IPS-NIHi11 (cell line): ENCODE data around the gene SKP1.
A peak's percentile ranks its signal among the peaks of the same experiment; 100 is the strongest.

ENCODE experiments used
- DNase-seq: peaks from one replicate; pipeline ENCODE4 v3.0.0; 2012; ENCODE audit warnings: mixed read lengths, low spot score

SKP1 gene

GRCh38 chr5:134113902-134114875 lies 62.6 kb downstream of the SKP1 start, which contains the start of gene TCF7:
TCF7 (plus strand) TSS chr5:134114681; CDS start chr5:134114907, 226 bp downstream.
- DNase-seq = peak; percentile 99

GRCh38 chr5:134113363-134113889 lies 63.3 kb downstream of the SKP1 start:
- peak; percentile 29 for DNase-seq

GRCh38 chr5:134112726-134113362 lies 63.9 kb downstream of the SKP1 start:
- no peak for DNase-seq

GRCh38 chr5:134111741-134112647 lies 64.8 kb downstream of the SKP1 start:
- no peak for DNase-seq

GRCh38 chr5:134110382-134110781 lies 66.4 kb downstream of the SKP1 start:
- DNase-seq = no peak

- no peak for DNase-seq
Observed at GRCh38 chr5:134107779-134108178, 69.0 kb downstream of the SKP1 start.

GRCh38 chr5:134106991-134107701 lies 69.6 kb downstream of the SKP1 start:
- DNase-seq = no peak

- DNase-seq = no peak
Observed at GRCh38 chr5:134103998-134104654, 72.6 kb downstream of the SKP1 start.

- no peak for DNase-seq
Observed at GRCh38 chr5:134103397-134103796, 73.4 kb downstream of the SKP1 start.

- peak; percentile 90 for DNase-seq
Observed at GRCh38 chr5:134101686-134102439, 74.9 kb downstream of the SKP1 start.

- no peak for DNase-seq
Observed at GRCh38 chr5:134100283-134101091, 76.3 kb downstream of the SKP1 start.

GRCh38 chr5:134099939-134100282 lies 76.8 kb downstream of the SKP1 start:
- DNase-seq = peak; percentile 42

GRCh38 chr5:134099288-134099872 lies 77.4 kb downstream of the SKP1 start:
- DNase-seq = no peak
